Limb (tissue), 2 donors: ENCODE results near the gene SORBS2.

Source experiments
- DNase-seq, 2 donors: peaks; one replicate each; pipeline ENCODE4 v3.0.0-alpha.2; 2016; ENCODE audit errors: extremely low spot score in 2 of 2

Gene SORBS2

GRCh38 chr4:185677637-185678314 is 134.2 kb downstream of the SORBS2 start:
- DNase-seq, result no peak

DNA sequence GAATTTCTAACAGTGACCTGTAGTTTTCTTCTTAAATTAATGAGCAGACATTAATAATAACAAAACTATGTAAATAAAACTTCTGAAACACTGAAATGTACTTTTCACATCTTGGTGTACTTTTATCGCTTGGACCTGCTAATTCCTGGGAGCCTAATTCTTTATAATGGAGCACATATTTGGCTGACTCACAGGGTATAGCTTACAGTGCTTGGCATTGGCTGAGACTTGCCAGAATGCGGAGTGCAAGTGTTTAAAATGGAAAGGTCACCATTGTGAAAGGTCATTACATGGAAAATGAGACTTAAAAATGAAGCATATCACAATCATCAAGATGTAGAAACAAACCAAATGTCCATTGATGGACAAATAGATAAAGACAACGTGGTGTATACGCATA is 139.4 kb downstream of the SORBS2 start:
- no peak for DNase-seq

DNA sequence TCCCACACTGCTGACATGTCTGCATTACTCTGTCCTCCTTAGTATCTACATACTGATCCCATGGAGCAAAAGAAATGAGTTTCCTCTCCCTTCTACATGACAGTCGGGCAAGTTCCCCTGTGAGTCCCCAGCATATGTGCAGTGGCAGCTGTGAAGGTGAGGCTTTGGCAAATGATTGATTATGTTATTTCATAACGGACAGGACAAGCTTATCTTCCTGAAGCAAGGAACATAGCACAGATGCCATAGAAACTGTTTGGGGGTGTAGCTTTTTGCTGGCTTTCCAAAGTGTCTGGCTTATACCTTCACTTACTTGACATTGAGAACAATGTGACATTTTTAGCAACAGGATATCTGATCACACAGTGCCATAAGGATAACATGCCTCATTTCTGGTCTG is 139.8 kb downstream of the SORBS2 start:
- DNase-seq, result no peak

- no peak for DNase-seq
Measured at GRCh38 chr4:185671496-185671895, 140.5 kb downstream of the SORBS2 start.

DNA sequence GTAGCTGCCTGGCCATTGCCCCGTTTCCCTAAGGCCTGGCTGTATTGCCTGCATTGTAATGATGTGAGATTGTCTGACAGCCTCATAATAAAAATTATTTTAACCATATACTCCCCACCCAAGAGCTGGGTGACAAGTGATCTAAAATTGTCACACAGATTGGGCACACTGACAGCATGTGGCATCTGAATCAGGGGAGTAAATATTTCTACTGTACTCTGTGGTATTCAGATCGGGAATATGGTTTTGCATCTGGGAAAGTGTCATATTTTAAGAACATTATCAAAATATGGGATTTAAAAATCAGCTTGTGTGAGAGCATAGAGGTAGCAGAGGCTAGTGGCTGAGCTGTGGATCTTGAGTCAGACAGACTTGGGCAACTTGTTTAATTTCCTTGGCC is 140.9 kb downstream of the SORBS2 start:
- no peak for DNase-seq

DNA sequence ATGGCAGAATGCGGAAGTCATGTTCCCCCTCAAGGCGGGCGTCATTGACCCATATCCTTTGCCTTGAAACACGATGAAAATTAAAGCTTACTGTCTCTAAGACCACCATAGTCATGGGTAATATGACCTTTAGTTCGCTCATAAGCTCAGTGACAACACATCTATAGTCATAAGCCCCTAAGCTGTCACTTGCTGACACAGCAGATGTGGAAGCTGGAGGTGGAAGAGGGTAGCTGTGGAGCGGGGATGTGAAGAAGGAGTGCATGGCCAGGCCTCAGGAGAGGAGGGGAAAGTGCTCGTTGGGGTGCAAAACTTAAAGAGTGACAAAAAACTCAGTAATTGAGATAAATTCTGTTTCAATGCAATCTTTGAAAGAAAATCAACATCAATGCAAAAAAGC is 142.7 kb downstream of the SORBS2 start:
- DNase-seq, result no peak

DNA sequence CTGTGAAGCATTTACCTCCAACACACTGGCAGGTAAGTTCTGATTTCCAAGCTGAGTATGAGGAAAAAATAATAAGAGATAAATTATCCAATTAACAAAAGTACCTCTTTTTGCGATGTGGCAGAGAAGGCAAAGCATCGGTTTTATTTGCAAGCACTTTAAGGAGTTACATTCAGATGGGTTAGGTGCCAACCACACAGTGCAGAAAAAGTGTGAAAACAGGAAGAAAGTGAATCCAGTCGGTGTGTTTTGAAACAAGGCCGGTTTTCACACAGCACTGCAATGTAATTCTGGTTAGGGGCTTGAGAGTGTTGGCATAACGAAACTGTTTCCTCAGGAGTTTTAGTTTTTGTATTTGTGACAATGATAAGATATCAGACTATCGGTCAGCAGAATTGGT is 145.8 kb downstream of the SORBS2 start:
- no peak for DNase-seq

DNA sequence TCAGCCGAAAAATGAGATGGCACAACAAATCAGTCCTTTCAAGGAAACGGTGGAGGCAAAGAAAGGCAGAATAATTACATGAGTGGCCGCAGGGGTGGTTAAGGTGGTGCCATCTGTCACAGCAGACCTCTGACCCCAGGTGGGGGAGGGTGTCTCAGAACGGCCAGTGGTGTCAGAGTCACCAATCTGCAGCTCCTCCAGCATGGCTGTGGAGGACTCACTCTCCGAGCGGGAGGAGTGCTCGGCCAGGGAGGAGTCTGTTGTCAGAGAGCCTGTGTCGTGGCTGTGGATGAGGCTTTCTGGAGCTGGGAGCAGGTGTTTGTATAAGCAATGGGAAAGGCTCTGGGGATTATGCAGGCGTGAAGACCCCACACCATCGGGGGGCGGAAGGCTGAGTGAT is 146.3 kb downstream of the SORBS2 start:
- no peak for DNase-seq

- DNase-seq, result no peak
Measured at GRCh38 chr4:185664481-185664880, 147.5 kb downstream of the SORBS2 start.

- DNase-seq, result no peak
Measured at GRCh38 chr4:185662030-185662778, 149.8 kb downstream of the SORBS2 start.

- no peak for DNase-seq
Measured at GRCh38 chr4:185660340-185660739, 151.7 kb downstream of the SORBS2 start.

DNA sequence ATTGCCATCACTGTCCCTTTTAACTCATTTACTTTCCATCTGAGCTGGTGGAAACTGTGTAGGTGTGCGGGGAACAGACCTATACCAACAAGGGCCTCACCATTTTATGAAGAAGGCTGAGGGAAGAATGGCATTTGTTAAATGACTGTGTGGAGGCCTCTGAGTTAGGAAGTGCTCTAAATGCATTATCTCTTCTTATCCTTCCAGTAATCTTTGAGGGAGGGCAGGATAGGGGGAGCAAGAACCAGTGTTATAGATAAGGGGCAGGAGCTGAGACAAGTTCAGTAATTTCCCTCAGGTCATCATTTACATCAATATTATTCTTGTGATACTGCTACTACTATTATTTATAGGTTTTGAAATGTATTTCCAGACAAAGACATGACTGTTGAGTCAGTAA is 154.3 kb downstream of the SORBS2 start:
- no peak for DNase-seq

DNA sequence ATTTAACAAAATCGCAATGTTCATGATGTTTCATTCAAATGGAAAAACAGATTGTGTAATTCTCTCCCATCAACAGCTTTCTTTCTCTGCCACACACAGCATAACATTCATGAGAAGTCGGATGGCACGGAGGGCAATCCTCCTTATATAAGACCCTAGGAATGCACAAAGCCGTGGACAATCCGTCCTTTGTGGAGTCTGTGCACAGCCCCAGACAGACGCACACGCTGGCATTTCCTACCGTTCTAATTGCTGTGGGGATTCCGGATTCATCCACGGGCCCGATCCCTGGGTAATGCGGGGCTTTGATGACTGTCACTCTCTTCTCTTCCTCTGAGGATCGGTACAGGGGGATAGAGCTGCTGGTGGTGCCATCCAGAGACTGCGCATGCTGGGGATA is 154.8 kb downstream of the SORBS2 start:
- DNase-seq, result no peak

- DNase-seq, result peak in 1 of 2 donors; percentile 26
Measured at GRCh38 chr4:185656467-185656931, 155.5 kb downstream of the SORBS2 start.

DNA sequence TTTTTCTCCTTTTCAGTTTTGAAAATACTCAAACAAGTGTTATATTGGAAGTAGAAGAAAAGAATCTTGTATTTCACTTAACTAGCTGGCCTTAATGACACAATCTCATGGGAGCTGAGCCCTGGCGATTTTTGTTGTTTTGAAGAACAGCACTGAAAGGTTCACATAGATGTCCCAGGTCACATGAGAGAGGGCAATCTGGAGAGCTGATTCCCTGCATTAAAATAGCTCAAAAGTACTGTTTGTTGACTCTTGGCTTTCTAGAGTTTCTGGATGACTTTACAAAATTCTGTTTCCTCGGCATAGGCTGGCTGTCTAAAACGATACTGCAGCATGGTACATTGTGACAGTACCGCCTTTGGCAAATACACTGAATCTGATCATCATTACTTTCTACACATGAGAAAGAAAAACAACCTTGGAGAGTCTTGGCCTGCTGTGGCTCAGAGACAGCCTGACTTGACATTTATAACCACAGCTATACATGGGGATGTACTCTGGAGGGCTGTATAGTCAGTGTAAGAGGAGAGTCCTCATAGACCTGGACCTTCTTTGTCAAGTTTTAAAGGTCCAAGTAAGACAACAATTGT is 156.9 kb downstream of the SORBS2 start:
- DNase-seq, result no peak

- DNase-seq, result no peak
Measured at GRCh38 chr4:185654311-185654710, 157.7 kb downstream of the SORBS2 start.

DNA sequence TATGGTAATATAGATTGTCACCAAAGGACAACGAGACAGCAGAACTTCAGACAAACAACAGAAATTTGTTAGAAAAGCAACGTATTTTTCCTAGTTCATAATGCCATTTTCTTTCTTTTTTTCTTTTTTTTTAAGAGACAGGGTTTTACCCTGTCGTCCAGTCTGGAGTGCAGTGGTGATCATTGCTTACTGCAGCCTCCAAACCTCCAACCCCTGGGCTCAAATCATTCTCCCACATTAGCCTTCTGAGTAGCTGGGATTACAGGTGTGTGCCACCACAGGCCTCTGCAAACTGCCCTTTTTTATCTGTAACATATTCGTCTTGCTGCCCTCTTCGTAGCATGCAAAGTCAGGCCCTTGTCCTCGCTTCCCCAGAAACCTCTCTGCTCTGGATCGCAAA is 160.1 kb downstream of the SORBS2 start:
- DNase-seq, result no peak

DNA sequence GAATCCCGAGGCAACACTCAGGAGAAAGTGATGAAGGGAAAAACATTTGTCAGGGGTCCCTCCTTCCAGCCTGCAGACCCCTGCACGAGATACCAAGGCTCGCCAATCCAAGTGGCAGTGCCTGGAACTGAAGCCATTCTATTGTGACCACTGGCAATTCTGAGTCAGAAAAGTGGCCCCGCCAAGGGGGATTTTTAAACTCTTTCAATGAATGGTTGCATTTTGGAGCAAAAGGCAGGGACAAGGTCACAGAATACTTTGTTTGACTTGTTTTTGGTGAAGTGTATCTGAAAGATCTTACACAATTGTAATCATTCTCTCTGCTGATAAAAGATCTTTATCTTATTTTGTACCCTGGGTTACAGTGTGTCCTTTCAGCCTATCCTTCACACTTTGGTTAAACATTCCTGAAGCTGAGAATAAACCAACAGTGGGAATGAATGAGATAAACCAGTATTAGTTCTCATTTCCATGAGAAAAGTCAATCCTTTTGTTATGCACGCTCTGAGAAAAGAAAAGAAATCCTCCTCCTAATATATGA is 160.8 kb downstream of the SORBS2 start:
- no peak for DNase-seq

- DNase-seq, result no peak
Measured at GRCh38 chr4:185648631-185649030, 163.4 kb downstream of the SORBS2 start.

DNA sequence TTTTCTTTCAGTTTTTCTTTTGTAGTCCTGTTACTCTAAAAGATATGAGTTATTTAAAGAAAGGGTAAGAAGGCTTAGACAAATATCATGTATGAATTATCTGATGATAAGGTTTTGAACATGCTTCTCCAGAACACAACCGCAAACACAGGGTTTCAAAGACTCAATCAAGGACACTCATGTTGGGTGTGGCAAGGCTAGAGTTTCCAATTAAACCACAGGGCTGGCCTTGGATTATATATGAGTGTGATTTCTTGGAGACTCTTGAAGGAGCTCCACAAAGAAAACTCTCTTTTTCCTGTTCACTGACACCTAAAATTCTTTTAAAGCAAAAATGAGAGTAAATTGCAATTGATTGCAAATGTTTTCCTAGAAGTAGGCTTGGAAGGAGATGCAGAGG is 166.6 kb downstream of the SORBS2 start:
- DNase-seq, result no peak

DNA sequence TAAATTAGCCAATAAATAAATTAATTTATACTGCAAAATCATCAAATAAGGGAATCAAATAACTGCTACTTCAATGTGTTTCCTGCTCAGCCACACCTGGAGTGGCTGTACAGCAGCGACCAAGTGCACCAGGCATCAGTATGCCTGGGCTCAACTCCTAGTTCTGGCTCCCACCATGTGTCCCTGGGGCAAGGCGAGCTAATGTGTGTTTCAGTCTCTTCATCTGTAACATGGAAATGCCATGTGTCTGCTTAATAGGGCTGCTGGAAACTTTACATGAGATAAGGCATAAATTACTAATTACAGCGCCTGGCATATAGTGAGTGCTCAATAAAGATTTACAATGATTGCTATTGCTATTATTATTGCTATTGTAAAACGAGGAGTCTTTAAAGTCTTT is 167.6 kb downstream of the SORBS2 start:
- no peak for DNase-seq

GRCh38 chr4:185642907-185643306 is 169.1 kb downstream of the SORBS2 start:
- DNase-seq, result no peak
